Transverse colon (tissue), 4 donors: Measurements from ENCODE around the gene PCLO.

Experiments
- EP300 ChIP-seq: sonication (generic); formaldehyde crosslinking; IDR thresholded peaks from one replicate; pipeline ENCODE4 v1.6.1; 2017; ENCODE audit warnings: antibody characterized with exemption, low read depth
- POLR2A ChIP-seq: fragments of 450-650 bp; IDR thresholded peaks from one replicate; pipeline ENCODE4 v1.6.1; 2016; ENCODE audit warnings: antibody characterized with exemption, mild to moderate bottlenecking, moderate library complexity
- POLR2AphosphoS5 ChIP-seq, 3 donors: sonication (generic); formaldehyde crosslinking; IDR thresholded peaks; one replicate each; pipeline ENCODE4 v1.6.1; 2016; ENCODE audit warnings: antibody characterized with exemption in 3 of 3
- TF ChIP-seq, protein P1 (sequence below), 5 experiments: fragments of 200-600 bp in 3 of 5; fragments of 450-650 bp in 2 of 5; sonication (generic) in 3 of 5; IDR thresholded peaks; 1 replicate in 2 of 5; 2 replicates in 3 of 5; pipeline ENCODE4 v1.5.1; 2016 to 2017; ENCODE audit warnings: antibody characterized with exemption in 5 of 5, inconsistent platforms in 3 of 5, mild to moderate bottlenecking in 2 of 5, moderate library complexity in 1 of 5

- TF ChIP-seq, protein P1, sequence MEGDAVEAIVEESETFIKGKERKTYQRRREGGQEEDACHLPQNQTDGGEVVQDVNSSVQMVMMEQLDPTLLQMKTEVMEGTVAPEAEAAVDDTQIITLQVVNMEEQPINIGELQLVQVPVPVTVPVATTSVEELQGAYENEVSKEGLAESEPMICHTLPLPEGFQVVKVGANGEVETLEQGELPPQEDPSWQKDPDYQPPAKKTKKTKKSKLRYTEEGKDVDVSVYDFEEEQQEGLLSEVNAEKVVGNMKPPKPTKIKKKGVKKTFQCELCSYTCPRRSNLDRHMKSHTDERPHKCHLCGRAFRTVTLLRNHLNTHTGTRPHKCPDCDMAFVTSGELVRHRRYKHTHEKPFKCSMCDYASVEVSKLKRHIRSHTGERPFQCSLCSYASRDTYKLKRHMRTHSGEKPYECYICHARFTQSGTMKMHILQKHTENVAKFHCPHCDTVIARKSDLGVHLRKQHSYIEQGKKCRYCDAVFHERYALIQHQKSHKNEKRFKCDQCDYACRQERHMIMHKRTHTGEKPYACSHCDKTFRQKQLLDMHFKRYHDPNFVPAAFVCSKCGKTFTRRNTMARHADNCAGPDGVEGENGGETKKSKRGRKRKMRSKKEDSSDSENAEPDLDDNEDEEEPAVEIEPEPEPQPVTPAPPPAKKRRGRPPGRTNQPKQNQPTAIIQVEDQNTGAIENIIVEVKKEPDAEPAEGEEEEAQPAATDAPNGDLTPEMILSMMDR (IDR thresholded peaks at IDR 0.05) = no peak
- no peak for TF ChIP-seq POLR2AphosphoS5 (IDR thresholded peaks at IDR 0.05)
- TF ChIP-seq POLR2A = no peak
- TF ChIP-seq EP300 = no peak
Measured at GRCh38 chr7:83001362-83002040, 161.2 kb downstream of the PCLO start.
